MM.1S (cell line): ENCODE results near the gene TMEM178B.
"Not testable (repeated sequence)": the region's sequence is repeated elsewhere in the genome, so short reads cannot be mapped to it uniquely, and the experiment has no call there.

Experiments used
- DNase-seq: peaks from one replicate; pipeline ENCODE4 v3.0.0-alpha.2; 2015
- H2AFZ ChIP-seq: fragments of 300-600 bp; sonication (generic); 2 replicates; pipeline ENCODE4 v1.6.0; 2016; ENCODE audit warnings: antibody characterized with exemption, low read length
- H3F3A ChIP-seq: fragments of 300-600 bp; sonication (generic); 2 replicates; pipeline ENCODE4 v1.6.1; 2016; ENCODE audit warnings: mild to moderate bottlenecking, antibody characterized with exemption, low read length, moderate library complexity, mixed read lengths; ENCODE audit not compliant: insufficient read depth
- H3K27ac ChIP-seq: fragments of 300-600 bp; sonication (generic); 2 replicates; pipeline ENCODE4 v1.5.1; 2016; ENCODE audit warnings: mild to moderate bottlenecking, low read length
- H3K27me3 ChIP-seq: fragments of 300-600 bp; sonication (generic); replicated peaks from 2 replicates; pipeline ENCODE4 v1.6.0; 2016; ENCODE audit warnings: low read length; ENCODE audit not compliant: insufficient read depth
- H3K36me3 ChIP-seq: fragments of 300-600 bp; sonication (generic); replicated peaks from 2 replicates; pipeline ENCODE4 v1.6.1; 2016; ENCODE audit warnings: mild to moderate bottlenecking, low read length, mixed read lengths; ENCODE audit not compliant: insufficient read depth
- H3K4me1 ChIP-seq: fragments of 300-600 bp; sonication (generic); 2 replicates; pipeline ENCODE4 v1.6.1; 2016; ENCODE audit warnings: low read length, mixed read lengths
- H3K4me2 ChIP-seq: fragments of 300-600 bp; sonication (generic); 2 replicates; pipeline ENCODE4 v1.6.0; 2016; ENCODE audit warnings: low read depth, low read length
- H3K4me3 ChIP-seq: fragments of 300-600 bp; sonication (generic); 2 replicates; pipeline ENCODE4 v1.5.1; 2016; ENCODE audit warnings: low read length, mixed read lengths
- H3K79me2 ChIP-seq: fragments of 300-600 bp; sonication (generic); 2 replicates; pipeline ENCODE4 v1.6.1; 2016; ENCODE audit warnings: mixed run types, low read length, mixed read lengths
- H3K9ac ChIP-seq: fragments of 300-600 bp; sonication (generic); 2 replicates; pipeline ENCODE4 v1.6.1; 2016; ENCODE audit warnings: low read length, mixed read lengths
- H3K9me2 ChIP-seq: fragments of 300-600 bp; sonication (generic); replicated peaks from 2 replicates; pipeline ENCODE4 v1.6.1; 2016; ENCODE audit warnings: mild to moderate bottlenecking, low read length, mixed read lengths; ENCODE audit not compliant: insufficient read depth
- H3K9me3 ChIP-seq: fragments of 300-600 bp; sonication (generic); replicated peaks from 2 replicates; pipeline ENCODE4 v1.6.1; 2016; ENCODE audit warnings: mild to moderate bottlenecking, low read length, mixed read lengths; ENCODE audit not compliant: insufficient read depth
- H4K20me1 ChIP-seq: fragments of 300-600 bp; sonication (generic); 2 replicates; pipeline ENCODE4 v1.6.1; 2016; ENCODE audit warnings: mild to moderate bottlenecking, low read length, moderate library complexity, mixed read lengths; ENCODE audit not compliant: insufficient read depth
- EZH2 ChIP-seq: fragments of 300-600 bp; sonication (generic); optimal IDR thresholded peaks from 2 replicates; pipeline ENCODE3; 2017; ENCODE audit warnings: low read depth, mild to moderate bottlenecking, antibody characterized with exemption, low read length, mixed read lengths
- EZH2phosphoT487 ChIP-seq: fragments of 300-600 bp; sonication (generic); IDR thresholded peaks from 2 replicates; pipeline ENCODE4 v1.6.1; 2018; ENCODE audit warnings: antibody characterized with exemption, low read length
- TF ChIP-seq, protein P1 (sequence below): fragments of 300-600 bp; sonication (generic); IDR thresholded peaks from 2 replicates; pipeline ENCODE4 v1.5.1; 2016; ENCODE audit warnings: antibody characterized with exemption, low read length, mixed read lengths

Gene TMEM178B

DNA sequence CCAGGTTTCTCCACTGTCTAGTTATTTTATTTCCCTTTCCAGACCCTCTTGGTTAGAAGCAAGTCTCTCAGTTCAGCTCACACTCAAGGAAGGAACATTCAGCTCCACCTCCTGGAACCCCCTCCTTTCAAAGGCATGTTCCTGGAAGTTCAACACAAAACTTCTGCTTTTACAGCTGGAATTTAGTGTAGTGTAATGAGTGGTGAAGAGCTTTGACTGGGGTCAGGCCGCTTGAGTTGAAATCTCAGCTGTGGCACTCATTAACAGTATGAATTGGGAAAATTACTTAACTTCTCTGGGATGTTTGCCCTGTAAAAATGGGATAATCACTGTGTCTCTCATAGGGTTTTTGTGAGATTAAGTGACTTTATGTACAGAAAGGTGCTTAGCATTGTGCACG lies 91.7 kb downstream of the TMEM178B start:
- TF ChIP-seq EZH2phosphoT487: no peak
- no peak for TF ChIP-seq EZH2
- TF ChIP-seq, protein P1, sequence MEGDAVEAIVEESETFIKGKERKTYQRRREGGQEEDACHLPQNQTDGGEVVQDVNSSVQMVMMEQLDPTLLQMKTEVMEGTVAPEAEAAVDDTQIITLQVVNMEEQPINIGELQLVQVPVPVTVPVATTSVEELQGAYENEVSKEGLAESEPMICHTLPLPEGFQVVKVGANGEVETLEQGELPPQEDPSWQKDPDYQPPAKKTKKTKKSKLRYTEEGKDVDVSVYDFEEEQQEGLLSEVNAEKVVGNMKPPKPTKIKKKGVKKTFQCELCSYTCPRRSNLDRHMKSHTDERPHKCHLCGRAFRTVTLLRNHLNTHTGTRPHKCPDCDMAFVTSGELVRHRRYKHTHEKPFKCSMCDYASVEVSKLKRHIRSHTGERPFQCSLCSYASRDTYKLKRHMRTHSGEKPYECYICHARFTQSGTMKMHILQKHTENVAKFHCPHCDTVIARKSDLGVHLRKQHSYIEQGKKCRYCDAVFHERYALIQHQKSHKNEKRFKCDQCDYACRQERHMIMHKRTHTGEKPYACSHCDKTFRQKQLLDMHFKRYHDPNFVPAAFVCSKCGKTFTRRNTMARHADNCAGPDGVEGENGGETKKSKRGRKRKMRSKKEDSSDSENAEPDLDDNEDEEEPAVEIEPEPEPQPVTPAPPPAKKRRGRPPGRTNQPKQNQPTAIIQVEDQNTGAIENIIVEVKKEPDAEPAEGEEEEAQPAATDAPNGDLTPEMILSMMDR: no peak
- Histone ChIP-seq H3K4me2 (no peak overlapping the region), H3K36me3 (no peaks in the 10 kb centered on the region), H3K79me2 (0 out of 2 replicates have a peak, but pooled peaks cover 5% of the 10 kb centered on the region), H3K9ac (no peak overlapping the region), H3K4me1 (no peaks in the 10 kb centered on the region), H3K27ac (no peak overlapping the region), H2AFZ (no peak overlapping the region), H3K4me3 (no peak overlapping the region), H3F3A (no peaks in the 10 kb centered on the region), H3K9me3 (no peaks in the 10 kb centered on the region), H4K20me1 (no peaks in the 10 kb centered on the region), H3K27me3 (no peaks in the 10 kb centered on the region), H3K9me2 (no peaks in the 10 kb centered on the region)
- DNase-seq: no peak

DNA sequence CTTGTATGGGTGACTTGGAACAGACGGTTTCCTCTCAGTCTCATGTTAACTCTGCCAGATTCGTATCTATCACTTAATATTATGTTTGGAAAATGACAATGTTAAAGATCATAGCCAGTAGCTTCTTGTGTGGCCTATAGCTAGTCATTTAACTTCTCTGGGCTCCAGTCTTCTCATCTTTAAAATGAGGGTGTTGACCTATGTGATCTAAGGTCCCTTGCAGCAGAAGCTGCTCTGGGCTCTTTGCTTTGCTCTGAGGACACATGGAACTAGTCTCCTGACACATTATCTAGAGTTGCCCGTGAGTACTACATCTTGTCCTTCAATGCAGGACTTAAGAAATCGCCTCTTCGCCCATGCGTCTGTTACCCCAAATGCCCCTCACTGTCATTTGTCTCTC lies 93.1 kb downstream of the TMEM178B start:
- Histone ChIP-seq H2AFZ (no peak overlapping the region), H3F3A (no peaks in the 10 kb centered on the region), H4K20me1 (no peaks in the 10 kb centered on the region), H3K9me3 (no peaks in the 10 kb centered on the region), H3K36me3 (no peaks in the 10 kb centered on the region), H3K4me1 (no peaks in the 10 kb centered on the region), H3K9ac (no peak overlapping the region), H3K4me2 (no peak overlapping the region), H3K27me3 (no peaks in the 10 kb centered on the region), H3K27ac (no peak overlapping the region), H3K79me2 (0 out of 2 replicates have a peak, but pooled peaks cover 5% of the 10 kb centered on the region), H3K4me3 (no peak overlapping the region), H3K9me2 (no peaks in the 10 kb centered on the region)
- no peak for DNase-seq
- TF ChIP-seq, protein P1: no peak
- TF ChIP-seq EZH2phosphoT487 (no peak), EZH2 (no peak)

DNA sequence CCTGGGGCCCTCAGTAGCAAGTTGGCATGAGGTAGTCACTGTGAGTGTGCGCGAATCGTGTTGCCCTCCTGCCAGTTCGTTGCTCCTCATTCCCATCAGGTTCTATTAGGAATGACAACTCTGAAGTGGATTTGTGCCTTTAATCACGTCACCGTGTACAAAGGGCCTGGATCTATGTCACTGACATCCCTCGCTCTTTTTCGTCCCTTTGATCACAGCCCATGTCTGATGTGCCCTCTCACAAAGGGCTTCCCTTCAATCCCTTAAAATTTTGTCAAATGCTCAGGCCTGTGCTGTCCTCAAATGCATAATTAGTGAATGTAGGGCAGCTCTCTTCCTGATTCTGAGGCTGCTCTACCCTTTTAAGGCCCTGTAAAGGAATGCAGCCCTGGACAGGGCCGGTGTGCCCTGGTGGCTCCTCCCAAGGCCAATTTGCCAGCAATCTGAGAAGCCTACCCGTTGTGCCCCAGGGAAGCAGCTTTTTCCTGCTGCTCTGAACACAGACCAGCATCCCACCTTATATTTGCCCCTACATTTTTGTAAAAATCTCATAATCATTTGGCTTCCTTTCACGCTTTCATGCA lies 93.6 kb downstream of the TMEM178B start:
- no peak overlapping the region for H3K4me2 ChIP-seq
- TF ChIP-seq EZH2: no peak
- no peaks in the 10 kb centered on the region for H3K27me3 ChIP-seq
- no peak for DNase-seq
- H3K36me3 ChIP-seq: no peaks in the 10 kb centered on the region
- no peaks in the 10 kb centered on the region for H3K4me1 ChIP-seq
- no peaks in the 10 kb centered on the region for H3K9me2 ChIP-seq
- no peaks in the 10 kb centered on the region for H4K20me1 ChIP-seq
- no peak overlapping the region for H3K9ac ChIP-seq
- no peaks in the 10 kb centered on the region for H3K9me3 ChIP-seq
- no peak overlapping the region for H3K27ac ChIP-seq
- no peak overlapping the region for H2AFZ ChIP-seq
- 0 out of 2 replicates have a peak, but pooled peaks cover 5% of the 10 kb centered on the region for H3K79me2 ChIP-seq
- H3K4me3 ChIP-seq: no peak overlapping the region
- H3F3A ChIP-seq: no peaks in the 10 kb centered on the region

DNA sequence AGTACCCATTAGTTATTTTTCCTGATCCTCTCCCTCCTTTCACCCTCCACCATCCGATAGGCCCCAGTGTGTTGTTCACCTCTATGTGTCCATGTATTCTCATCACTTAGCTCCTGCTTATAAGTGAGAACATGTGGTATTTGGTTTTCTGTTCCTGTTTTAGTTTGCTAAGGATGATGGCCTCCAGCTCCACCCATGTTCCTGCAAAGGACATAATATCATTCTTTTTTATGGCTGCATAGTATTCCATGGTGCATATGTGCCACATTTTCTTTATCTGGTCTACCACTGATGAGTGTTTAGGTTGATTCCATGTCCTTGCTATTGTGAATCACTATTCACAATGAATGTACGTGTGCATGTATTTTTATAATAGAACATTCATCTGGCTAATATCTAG lies 95.3 kb downstream of the TMEM178B start:
- not testable (repeated sequence) for H3K9me2 ChIP-seq, H4K20me1 ChIP-seq, H3K9ac ChIP-seq, H3K79me2 ChIP-seq, H3K36me3 ChIP-seq, H3K4me3 ChIP-seq, H3K4me2 ChIP-seq, H3K4me1 ChIP-seq, H2AFZ ChIP-seq, H3K27ac ChIP-seq, H3K27me3 ChIP-seq, DNase-seq, H3K9me3 ChIP-seq, H3F3A ChIP-seq

DNA sequence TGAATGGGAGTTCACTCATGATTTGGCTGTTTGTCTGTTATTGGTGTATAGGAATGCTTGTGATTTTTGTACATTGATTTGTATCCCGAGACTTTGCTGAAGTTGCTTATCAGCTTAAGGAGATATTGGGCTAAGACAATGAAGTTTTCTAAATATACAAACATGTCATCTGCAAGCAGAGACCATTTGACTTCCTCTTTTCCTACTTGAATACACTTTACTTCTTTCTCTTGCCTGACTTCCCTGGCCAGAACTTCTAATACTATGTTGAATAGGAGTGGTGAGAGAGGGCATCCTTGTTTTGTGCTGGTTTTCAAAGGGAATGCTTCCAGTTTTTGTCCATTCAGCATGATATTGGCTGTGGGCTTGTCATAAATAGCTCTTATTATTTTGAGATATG lies 101.9 kb downstream of the TMEM178B start:
- H3F3A ChIP-seq, H3K4me2 ChIP-seq, H3K4me3 ChIP-seq, H3K9ac ChIP-seq, H3K36me3 ChIP-seq, H3K27me3 ChIP-seq, H2AFZ ChIP-seq, H3K4me1 ChIP-seq, H3K9me3 ChIP-seq, H4K20me1 ChIP-seq, H3K9me2 ChIP-seq, DNase-seq, H3K27ac ChIP-seq: not testable (repeated sequence)
- H3K79me2 ChIP-seq: peaks cover 19% of the 10 kb centered on the region

DNA sequence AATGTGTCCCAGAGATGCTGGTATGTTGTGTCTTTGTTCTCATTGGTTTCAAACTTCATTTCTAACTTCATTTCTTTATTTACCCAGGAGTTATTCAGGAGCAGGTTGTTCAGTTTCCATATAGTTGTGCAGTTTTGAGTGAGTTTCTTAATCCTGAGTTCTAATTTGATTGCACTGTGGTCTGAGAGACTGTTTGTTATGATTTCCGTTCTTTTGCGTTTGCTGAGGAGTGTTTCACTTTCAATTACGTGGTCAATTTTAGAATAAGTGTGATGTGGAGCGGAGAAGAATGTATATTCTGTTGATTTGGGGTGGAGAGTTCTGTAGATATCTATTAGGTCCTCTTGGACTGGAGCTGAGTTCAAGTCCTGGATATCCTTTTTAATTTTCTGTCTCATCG lies 103.3 kb downstream of the TMEM178B start:
- H3K4me2 ChIP-seq: peak overlapping the region; percentile 57; the same call in 1 of the 2 replicates
- not testable (repeated sequence) for H2AFZ ChIP-seq, H4K20me1 ChIP-seq, H3K36me3 ChIP-seq, H3K9me3 ChIP-seq, H3K9me2 ChIP-seq, H3K27me3 ChIP-seq, H3K4me1 ChIP-seq, H3F3A ChIP-seq
- H3K27ac ChIP-seq: peak overlapping the region; percentile 76; the same call in 1 of the 2 replicates
- peak; percentile 83 for DNase-seq
- H3K4me3 ChIP-seq: peak overlapping the region; percentile 20; the same call in 1 of the 2 replicates
- peak overlapping the region; percentile 54; the same call in 1 of the 2 replicates for H3K9ac ChIP-seq
- peaks cover 19% of the 10 kb centered on the region for H3K79me2 ChIP-seq
